IPS DF 6.9 (cell line): ENCODE measurements around the gene BRAF.

Source experiments
- DNase-seq: peaks from one replicate; pipeline ENCODE4 v3.0.0-alpha.2; 2013; ENCODE audit warnings: low read depth, low spot score
- H3K27ac ChIP-seq: one replicate; pipeline ENCODE4 v1.5.1; 2013; ENCODE audit warnings: low read length, control low read depth
- H3K27me3 ChIP-seq: 2 replicates; pipeline ENCODE4 v1.6.1; 2013; ENCODE audit warnings: mild to moderate bottlenecking, low read length; ENCODE audit not compliant: control insufficient read depth, insufficient read depth
- H3K36me3 ChIP-seq: 2 replicates; pipeline ENCODE4 v1.6.1; 2013; ENCODE audit warnings: low read length; ENCODE audit not compliant: control insufficient read depth, insufficient read depth
- H3K4me1 ChIP-seq: 2 replicates; pipeline ENCODE4 v1.6.1; 2013; ENCODE audit warnings: low read length; ENCODE audit not compliant: control insufficient read depth, insufficient read depth
- H3K4me3 ChIP-seq: 2 replicates; pipeline ENCODE4 v1.5.1; 2013; ENCODE audit warnings: mild to moderate bottlenecking, low read length
- H3K9me3 ChIP-seq: 2 replicates; pipeline ENCODE4 v1.6.1; 2013; ENCODE audit warnings: low read length, inconsistent platforms; ENCODE audit not compliant: control insufficient read depth, insufficient read depth
- WGBS: extraction: QIAGEN DNeasy Blood & Tissue Kit; methylation state at CpG from one replicate; pipeline ENCODE4 v1.1.7; 2013; ENCODE audit warnings: mixed read lengths, missing lambda C conversion rate; ENCODE audit not compliant: insufficient read length, insufficient coverage; 5-methylcytosine and 5-hydroxymethylcytosine counted together

Gene BRAF

DNA sequence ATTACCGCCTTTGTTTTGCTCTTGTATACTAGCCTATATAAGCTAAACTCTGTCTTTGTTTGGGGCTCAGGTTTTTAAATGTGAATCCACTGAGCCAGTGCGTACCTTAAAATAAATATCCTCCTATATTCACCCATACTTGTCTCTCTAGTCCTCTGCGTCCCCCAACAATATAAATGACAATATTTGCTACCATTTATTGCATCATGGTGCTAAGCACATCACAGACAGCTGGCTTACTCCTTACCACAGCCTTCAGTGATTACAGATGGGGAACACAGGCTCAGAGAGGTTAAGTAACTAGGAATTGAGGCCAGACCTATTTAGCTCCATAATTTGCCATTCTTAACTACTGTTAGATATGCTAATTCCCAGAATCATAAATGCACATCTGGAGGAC lies 255.4 kb downstream of the BRAF start:
- DNase-seq = no peak
- H3K27me3 ChIP-seq = no peaks in the 10 kb centered on the region
- H3K27ac ChIP-seq = no peak overlapping the region
- no peak overlapping the region for H3K4me3 ChIP-seq
- no peaks in the 10 kb centered on the region for H3K9me3 ChIP-seq
- 100% methylated on average over 1 of the region's 3 CpGs for WGBS
- H3K4me1 ChIP-seq = peaks cover 3% of the 10 kb centered on the region; the same call in 1 of the 2 replicates
- no peaks in the 10 kb centered on the region for H3K36me3 ChIP-seq
